Measurements from ENCODE around the gene SLC9A2.

- TF ChIP-seq POLR2A (IDR thresholded peaks at IDR 0.05; ENCODE audit: low read depth, low read length) (no peak), POLR2AphosphoS5 (IDR thresholded peaks at IDR 0.05; ENCODE audit: low read depth, low read length) (no peak), PAX5 (IDR thresholded peaks at IDR 0.05; ENCODE audit: insufficient read depth, low read length, severe bottlenecking) (no peak), POU2F2 (IDR thresholded peaks at IDR 0.05; ENCODE audit: low read depth, low read length) (no peak), SPI1 (IDR thresholded peaks at IDR 0.05; ENCODE audit: low read depth, low read length) (peak; percentile 74), TAF1 (IDR thresholded peaks at IDR 0.05; ENCODE audit: low read depth, low read length) (no peak)
These were observed 67.4 kb downstream of the SLC9A2 start for GRCh38 chr2:102686479-102687439.

Measured in GM12891 (cell line).